ENCODE measurements around the gene CBLIF.

DNA sequence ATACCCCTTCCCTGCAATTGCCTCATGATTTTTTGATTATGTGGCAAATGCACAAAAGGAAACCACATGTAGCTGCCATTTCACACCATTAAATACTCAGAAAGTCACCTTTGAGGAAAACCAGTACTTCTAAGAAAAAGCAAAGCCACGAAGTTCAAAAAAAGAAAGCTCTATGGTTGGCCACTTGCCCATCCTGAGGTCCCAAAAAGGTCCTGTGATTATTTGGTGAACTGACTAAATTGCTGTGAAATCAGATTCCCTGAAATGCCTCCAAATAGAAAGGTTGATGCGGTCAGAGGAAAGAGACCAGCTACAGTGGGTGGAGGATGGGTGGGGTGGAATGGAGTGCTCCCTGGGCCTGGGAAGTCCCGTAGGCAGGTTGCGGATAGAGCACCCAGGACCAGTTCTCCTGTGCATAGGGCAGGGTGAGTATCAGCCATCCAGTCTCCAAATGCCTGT lies 61.6 kb downstream of the CBLIF start:
- TF ChIP-seq, protein P1, sequence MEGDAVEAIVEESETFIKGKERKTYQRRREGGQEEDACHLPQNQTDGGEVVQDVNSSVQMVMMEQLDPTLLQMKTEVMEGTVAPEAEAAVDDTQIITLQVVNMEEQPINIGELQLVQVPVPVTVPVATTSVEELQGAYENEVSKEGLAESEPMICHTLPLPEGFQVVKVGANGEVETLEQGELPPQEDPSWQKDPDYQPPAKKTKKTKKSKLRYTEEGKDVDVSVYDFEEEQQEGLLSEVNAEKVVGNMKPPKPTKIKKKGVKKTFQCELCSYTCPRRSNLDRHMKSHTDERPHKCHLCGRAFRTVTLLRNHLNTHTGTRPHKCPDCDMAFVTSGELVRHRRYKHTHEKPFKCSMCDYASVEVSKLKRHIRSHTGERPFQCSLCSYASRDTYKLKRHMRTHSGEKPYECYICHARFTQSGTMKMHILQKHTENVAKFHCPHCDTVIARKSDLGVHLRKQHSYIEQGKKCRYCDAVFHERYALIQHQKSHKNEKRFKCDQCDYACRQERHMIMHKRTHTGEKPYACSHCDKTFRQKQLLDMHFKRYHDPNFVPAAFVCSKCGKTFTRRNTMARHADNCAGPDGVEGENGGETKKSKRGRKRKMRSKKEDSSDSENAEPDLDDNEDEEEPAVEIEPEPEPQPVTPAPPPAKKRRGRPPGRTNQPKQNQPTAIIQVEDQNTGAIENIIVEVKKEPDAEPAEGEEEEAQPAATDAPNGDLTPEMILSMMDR (IDR thresholded peaks at IDR 0.05; ENCODE audit: low read depth, low read length, poor library complexity, severe bottlenecking), result no peak
- no peak for TF ChIP-seq EZH2phosphoT487 (IDR thresholded peaks at IDR 0.05; ENCODE audit: borderline replicate concordance, low read length)
